OCI-M2 (cell line): ENCODE results near the gene PDE6B.
"Not testable (repeated sequence)": the region's sequence is repeated elsewhere in the genome, so short reads cannot be mapped to it uniquely, and the experiment has no call there.

Experiments
- DNase-seq: peaks from one replicate; lab custom pipeline; 2025; ENCODE audit not compliant: unreplicated experiment; lab: John Stamatoyannopoulos, UW

PDE6B gene

DNA sequence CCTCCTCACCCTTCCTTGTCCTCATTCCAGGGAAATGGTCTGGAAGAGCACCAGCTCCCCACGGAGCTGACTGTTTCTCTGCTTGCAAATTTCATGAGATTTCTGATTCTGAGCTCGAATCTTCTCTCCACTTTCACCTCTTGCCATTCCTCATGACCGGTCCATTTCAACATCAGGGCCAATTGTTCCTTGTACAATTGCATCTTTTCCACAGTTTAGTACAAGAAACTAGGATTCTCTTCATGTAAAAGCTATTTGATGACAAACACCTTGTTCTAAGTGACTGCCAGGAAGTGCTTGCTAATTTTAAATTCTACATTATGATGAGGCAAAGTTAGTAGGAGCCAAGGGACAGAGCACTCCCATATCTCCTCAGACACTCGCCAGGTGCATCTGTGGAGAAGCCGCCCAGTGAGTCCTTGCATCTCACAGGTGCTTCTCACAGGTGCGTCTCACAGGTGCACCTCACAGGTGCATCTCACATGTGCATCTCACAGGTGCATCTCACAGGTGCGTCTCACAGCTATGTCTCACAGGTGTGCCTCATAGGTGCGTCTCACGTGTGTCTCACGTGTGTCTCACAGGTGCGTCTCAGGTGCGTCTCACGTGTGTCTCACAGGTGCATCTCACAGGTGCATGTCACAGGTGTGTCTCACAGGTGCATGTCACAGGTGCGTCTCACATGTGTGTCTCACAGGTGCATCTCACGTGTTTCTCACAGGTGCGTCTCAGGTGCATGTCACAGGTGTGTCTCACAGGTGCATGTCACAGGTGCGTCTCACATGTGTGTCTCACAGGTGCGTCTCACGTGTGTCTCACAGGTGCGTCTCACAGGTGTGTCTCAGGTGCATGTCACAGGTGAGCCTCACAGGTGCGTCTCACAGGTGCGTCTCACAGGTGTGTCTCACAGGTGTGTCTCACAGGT is 3.0 kb upstream of the PDE6B start:
- no peak for DNase-seq

DNA sequence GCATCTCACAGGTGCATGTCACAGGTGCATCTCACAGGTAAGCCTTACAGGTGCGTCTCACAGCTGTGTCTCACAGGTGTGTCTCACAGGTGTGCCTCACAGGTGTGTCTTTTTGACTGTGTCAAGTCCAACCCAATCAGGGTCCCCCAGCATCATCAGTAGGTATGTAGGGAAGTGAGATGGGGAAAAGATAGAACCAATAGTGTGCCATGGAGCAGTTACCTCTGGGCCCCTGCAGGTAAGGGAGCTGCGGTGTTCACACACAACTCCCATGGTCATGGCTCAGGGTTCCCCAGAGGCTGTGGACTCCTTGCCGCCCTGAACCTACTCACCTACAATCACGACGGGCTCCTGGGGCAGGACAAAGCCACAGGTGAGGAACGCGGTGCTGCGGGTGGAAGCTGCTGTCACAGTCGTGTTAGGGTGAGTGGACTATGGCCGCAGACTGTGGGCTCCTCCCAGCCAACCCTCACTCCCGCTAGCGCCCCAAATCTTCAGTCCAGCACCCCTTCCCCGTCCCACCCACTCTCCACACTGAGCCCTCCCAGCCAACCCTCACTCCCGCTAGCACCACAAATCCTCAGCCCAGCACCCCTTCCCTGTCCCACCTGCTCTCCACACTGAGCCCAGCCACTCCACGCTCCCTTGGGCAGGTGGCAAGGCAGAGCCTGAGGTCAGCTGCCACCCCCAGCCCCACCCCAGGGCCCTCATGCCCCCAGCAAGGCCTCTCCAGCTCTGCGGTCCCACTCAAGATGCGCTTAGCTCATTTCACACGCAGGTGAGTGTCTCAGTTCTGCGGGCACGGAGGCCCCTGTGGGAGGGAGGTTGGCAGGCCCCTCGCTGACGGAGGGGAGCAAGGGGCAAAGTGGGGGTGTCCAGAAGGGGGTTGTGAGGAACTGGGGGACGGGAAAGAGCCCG is 2.1 kb upstream of the PDE6B start:
- DNase-seq: no peak

DNA sequence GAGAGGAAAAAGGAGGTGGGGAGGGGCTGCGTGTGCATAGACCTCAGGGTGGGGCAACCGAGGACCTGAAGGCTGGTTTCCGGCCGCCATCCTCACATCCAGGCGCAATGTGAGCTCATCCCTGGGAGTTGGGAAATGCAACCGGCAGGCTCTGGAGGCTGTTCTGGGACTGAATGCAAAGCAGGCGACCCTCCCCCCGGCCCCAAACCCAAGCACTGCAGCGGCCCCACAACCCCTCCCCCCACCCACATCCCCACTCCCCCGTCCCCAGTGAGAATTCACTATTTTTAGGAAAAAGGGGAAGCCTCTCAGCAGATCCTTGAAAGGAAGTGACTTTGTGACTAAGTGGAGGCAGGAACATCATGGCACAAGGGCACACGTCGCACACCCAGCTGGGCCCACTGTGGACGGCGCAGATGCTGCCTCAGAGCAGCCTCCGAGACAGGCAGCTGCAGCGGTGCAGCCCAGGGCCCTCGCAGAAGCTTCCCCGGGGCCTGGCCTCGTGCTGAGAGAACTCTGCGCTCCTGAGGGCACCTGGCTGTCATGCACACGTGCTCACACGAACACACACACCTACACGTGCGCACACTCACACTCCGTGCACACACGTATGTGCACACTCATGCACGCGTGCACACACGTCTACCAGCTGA is 1.3 kb upstream of the PDE6B start:
- no peak for DNase-seq

DNA sequence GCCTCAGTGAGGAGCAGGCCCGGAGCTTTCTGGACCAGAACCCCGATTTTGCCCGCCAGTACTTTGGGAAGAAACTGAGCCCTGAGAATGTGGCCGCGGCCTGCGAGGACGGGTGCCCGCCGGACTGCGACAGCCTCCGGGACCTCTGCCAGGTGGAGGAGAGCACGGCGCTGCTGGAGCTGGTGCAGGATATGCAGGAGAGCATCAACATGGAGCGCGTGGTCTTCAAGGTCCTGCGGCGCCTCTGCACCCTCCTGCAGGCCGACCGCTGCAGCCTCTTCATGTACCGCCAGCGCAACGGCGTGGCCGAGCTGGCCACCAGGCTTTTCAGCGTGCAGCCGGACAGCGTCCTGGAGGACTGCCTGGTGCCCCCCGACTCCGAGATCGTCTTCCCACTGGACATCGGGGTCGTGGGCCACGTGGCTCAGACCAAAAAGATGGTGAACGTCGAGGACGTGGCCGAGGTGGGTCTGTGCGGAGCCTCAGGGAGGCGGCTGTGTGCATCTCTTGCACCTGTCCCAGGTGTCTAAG is 323 bp downstream of the PDE6B start:
- DNase-seq: no peak

DNA sequence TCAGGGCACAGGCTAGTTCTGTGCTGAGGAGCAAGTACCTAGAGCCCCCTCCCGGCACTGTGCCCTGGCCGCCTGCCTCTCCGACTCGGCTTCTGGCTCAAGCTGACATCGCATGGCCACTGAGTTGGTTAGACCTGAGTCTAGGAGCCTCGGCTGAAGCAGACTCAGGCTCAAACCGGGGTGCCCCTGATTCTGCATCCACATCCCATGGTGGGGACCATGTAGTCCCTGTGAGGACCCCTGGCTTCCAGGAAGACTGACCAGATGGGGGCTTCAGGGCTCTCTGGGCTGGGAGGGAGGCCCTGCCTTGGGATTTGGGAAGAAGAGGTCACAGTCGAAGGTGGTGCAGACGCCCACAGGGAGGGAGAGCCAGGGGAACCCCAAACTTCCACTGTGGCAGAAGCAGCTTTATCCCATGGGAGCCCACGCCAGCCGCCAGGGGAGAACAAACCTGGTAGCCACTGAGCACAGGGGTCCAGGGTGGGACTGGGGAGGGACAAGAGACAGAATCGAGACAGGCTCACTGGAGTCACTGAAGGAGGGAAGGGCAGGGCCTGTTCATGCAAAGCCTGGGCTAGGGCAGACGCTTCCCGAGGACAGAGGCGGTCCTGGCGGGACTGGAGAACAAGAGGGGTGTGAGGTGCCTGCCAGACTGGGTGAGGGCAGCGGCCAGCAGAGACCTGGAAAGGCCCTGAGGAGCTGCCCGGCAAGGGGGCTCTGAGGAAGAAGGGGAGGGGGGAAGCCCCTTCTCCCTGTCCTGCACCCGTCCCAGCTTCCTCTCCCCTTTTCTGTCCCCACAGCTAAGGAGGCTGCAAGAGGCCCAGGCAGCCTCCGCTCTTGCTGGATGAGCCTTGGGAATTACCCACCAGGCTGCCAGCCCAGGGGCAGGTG is 1.1 kb downstream of the PDE6B start:
- DNase-seq: no peak

DNA sequence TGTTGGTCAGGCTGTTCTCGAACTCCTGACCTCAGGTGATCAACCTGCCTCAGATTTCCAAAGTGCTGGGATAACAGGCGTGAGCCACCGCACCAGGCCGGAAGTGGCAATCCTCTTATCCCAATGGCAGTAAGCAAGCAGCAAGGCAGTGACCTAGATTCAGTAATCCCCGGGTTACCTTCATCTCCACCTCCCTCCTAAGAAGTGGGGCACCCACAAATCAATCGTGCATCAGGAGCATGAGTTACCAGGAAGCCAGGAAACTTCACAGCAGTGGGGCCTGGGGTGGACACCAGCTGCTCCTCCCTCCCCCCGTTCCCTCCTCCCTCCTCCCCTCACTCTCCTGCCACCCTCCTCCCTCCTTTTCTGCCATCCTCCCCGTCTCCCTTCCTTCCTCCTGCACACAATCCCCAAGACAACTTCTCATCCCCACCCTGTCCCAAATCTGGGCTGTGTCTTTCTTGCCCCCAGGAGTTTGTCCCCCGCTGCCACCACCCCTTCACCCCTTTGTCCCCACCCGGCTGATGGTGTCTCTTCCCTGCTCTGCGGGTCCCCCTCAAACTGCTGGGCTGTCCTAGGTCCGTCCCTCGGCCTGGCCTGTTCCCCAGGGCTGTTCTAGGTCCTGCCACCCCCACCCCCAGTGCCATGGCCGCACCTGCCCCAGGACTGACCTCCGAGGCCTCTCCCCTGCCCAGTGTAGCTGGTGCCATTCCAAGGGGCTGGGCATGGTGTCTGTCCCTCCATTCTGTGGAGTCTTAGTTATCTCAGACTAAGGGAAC is 2.2 kb downstream of the PDE6B start:
- DNase-seq: no peak

DNA sequence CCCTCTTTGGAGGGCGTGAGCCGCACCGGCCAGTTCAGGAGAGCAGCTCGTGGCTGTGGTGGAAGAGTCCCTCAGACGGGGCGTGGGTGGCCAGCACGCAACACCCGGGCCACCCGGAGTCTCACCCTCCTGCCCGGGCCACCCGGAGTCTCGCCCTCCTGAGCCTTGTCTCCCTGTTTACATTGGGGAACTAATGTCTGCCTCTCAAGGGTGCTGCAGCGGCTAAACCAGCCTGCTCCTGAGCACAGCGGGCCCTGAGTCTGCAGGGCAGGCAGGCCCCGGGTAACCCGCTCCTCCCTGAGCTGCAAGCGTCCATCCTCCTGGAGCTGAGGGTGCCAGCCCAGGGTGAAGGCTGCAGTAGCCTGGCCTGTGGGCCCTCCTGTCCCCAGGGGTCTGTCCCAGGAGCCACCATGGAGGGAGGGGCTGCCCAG is 3.0 kb downstream of the PDE6B start:
- DNase-seq: no peak

DNA sequence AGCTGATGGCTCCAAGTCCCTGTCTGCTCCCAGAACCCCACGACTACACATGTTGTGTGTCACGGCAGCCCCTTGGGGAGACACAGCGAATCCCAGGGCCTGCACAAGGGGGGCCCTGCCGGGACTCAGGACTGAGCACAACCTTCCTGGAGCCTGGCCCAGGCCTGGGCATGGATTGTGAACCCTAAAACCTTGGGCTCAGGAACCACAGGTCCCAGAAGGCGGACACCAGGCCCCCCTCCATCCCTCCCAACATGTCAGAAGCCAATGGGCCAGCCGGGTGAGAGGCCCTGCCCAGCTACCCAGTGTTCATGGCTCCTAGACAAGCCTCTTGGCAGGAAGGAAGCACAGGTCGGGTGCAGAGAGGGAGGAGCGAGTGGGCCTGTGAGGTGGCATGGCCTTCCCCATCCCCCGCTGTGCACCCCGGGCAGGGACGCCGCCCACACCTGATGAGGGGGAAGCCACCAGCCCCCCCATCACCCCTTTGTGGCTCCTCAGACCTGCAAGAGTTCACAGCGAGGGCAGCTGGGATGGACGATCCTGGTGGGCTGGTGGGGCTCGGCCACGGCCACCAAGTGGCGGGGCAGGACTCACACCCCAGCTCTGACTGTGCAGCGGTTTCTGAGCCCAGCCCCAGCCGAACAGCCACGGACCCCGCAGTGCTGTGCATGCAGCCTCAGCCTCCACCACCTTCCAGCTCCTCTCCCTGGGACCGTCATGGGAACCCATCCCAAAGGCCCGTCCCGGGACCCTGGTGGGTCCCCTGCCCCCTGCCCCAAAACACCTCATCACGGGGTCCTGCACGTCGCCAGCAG is 3.7 kb downstream of the PDE6B start:
- DNase-seq: no peak

DNA sequence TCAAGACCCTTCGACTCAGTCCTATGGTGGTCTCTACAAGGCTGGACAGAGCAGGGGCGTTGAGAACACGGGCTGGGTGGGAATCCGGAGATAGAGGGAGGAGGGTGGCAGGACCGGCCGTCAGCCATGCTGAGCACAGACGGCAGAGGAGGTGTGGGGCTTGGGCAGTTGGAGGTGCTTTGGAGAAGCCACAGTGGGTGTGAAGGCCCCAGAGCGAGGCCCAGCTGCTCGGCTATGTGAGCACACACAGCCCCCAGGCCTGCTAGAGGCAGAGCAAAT is 4.2 kb downstream of the PDE6B start:
- DNase-seq: no peak

DNA sequence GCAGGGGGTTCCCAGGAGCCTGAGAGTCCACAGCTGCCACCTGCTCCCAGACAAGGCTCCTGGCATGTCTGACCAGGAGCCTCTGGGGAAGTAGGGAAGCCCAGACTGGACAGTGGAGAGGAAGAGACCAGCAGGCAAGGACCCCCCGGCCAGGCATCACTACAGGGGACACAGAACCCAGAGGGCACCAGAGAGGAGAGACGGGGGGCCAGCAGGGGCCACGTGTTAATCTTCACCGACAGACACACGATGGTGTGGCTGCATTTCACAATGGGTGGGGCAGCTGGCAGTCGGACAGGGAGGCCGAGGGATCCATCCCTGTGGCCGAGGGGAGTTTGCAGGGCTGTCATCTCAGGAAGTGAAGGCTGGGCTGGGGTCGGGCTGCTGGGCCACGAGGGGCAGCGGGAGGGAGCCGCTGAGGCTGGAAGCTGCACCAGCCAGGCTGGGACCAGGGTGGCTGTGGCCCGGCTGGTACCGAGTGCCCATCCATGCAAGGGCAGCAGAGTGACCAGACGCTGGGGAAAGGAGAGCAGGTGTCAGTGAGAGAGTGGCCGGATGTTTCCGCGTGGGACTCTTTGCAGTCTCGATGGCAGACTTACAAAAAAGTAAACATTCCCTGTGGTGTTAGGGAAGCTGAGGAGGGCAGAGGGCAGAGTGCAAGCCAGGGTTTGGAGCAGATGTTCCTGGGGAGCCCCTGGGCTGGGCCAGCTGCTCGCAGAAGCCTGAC is 4.7 kb downstream of the PDE6B start:
- DNase-seq: no peak

DNA sequence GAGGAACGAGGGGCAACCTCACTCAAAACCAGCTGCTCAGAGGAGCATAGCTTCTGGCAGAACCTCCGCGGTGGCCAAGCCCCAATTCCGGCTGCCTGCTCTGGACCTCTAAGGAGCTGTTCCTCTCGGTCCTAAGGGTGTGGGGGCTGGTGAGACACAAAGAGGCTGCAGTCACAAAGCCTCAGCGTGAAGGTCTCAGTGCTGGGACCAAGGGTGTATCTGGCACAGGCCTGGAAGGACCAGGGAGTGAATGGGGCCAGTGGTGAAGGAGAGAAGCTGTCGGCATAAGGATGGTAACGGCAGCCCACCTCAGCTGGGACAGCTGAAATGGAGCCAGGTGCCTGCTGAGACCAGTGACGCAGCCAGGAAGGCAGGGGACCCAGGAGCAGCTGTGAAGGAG is 5.3 kb downstream of the PDE6B start:
- DNase-seq: no peak

DNA sequence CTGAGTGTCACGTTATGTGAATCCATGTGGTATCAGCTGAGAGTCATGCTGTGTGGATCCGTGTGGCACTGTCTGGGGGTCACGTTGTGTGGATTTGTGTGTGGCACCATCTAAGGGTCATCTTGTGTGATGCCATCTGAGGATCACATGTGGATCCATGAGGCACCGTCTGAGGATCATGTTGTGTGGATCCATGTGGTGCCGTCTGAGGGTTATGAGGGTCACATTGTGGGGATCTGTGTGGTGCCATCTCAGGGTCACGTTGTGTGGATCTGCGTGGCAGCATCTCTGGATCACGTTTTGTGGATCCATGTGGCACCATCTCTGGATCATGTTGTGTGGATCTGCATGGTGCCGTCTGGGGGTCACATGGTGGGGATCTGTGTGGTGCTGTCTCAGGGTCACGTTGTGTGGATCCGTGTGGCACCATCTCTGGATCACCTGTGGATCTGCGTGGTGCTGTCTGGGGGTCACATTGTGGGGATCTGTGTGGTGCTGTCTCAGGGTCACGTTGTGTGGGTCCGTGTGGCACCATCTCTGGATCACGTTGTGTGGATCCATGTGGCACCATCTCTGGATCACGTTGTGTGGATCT is 6.9 kb downstream of the PDE6B start:
- DNase-seq: no peak

DNA sequence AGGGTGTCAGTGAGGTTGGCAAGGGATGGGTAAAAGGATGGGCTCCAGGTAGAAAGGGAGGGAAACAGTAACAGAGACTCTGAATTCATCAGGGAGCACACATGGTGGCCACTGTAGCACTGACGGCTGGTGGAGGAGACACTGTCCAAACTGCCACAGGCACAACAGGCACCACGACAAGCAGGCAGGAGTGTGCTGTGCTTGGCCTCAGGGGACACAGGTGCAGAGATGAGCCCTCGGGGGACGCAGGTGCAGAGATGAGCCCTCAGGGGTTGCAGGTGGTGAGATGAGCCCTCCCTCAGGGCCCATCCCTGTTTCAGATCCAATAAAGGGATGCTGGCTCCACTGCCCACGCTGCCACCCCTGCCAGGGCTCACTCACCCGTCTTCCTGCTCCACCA is 7.6 kb downstream of the PDE6B start:
- DNase-seq: no peak

DNA sequence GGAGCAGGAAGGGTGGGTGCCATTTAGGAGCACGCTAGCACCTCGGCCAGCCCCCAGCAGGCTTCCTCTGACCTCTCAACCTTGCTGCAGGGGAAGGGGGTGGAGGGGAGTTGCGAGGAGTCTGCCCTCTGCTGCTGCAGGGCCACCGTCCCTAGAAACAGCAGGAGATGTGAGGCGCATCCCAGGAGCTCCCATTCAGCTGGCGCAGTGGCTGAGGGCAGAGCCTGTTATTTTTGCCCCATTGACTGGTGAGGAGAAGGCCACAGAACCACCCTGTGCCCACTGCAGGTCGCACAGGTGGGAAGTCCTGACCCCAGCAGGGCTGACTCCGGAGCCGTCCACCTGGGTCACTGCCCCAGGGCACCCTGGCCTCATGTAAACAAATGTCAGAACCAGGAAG is 8.0 kb downstream of the PDE6B start:
- no peak for DNase-seq

DNA sequence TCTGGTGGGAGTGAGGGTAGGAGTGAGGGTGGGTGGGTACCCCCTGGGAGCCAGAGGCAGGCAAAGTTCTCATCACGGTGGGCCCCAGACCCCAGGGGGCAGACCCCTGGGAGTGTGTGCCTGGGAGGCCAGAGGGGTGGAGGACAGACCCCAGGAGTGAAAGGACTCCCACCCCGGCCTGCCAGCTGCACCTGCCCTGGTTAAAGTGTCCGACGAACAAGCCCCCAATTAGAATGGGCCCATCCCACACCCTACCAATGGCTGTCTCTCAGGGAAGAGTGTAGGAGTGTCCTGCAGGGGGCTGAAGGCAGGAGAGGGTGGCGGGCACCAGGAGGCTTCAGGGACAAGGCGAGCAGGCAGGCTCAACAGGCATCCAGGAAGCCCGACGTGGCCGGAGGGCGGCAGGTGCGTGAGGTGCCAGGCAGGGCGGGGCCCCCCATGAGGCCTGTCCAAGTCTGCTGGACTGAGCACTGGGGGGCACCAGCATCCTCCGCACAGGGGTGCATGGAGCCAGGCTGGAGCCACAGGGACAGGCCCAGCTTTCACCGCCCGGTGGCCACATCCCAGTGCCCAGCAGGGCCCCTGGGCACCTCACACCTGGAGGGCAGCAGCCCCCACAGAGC is 8.7 kb downstream of the PDE6B start:
- DNase-seq: no peak

DNA sequence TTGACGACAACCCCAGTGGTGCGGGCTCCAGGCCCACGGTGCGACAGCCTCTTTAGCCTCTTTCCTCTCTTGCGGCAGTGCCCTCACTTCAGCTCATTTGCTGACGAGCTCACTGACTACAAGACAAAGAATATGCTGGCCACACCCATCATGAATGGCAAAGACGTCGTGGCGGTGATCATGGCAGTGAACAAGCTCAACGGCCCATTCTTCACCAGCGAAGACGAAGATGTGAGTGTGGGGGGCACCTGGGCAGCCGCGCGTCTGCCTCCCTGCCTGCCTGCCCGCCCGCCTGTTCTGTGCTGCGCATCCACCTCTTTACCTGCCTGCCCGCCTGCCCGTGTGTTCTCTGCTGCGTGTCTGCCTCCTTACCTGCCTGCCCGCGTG is 9.2 kb downstream of the PDE6B start:
- no peak for DNase-seq

DNA sequence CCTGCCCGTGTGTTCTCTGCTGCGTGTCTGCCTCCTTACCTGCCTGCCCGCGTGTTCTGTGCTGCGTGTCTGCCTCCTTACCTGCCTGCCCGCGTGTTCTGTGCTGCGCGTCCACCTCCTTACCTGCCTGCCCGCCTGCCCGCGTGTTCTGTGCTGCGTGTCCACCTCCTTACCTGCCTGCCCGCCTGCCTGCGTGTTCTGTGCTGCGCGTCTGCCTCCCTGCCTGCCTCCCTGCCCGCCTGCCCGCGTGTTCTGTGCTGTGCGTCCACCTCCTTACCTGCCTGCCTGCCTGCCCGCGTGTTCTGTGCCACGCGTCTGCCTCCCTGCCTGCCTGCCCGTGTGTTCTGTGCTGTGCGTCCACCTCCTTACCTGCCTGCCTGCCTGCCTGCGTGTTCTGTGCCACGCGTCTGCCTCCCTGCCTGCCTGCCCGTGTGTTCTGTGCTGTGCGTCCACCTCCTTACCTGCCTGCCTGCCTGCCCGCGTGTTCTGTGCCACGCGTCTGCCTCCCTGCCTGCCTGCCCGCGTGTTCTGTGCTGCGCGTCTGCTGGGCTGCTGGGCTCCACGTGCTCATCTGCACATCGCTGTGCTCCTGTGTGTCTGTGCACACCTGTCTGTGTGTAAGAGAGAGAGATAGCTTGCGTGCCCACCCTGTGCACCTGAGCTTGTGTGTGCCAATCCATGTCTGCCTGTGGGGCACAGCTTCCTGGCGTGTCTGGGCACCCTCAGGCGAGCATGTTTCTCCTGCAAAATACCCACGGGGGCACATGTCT is 9.9 kb downstream of the PDE6B start:
- DNase-seq: not testable (repeated sequence)
